SK-N-SH treated with all-trans-retinoic acid at 6 μM for 48 hours (cell line): ENCODE measurements around the gene RASL11B.

Experiments used
- ATAC-seq: fragments of 200-7000 bp; cut with Tn5 transposase; 3 replicates; pipeline ENCODE4 v1.9.1; 2020; ENCODE audit warnings: mild to moderate bottlenecking, moderate library complexity
- ARNTL ChIP-seq: fragments of 450-650 bp; formaldehyde crosslinking; IDR thresholded peaks from 2 replicates; pipeline ENCODE4 v1.5.0; 2020; ENCODE audit warnings: low read depth, mild to moderate bottlenecking, moderate library complexity, borderline replicate concordance
- BACH2 ChIP-seq: fragments of 250-450 bp; sonication (Bioruptor Pico); IDR thresholded peaks from 2 replicates; pipeline ENCODE4 v1.9.0; 2021; ENCODE audit warnings: mild to moderate bottlenecking, borderline replicate concordance
- CREB5 ChIP-seq: fragments of 250-450 bp; sonication (Bioruptor Pico); IDR thresholded peaks from 2 replicates; pipeline ENCODE4 v1.5.1; 2020; ENCODE audit warnings: low read depth, mild to moderate bottlenecking, moderate library complexity
- CSDC2 ChIP-seq: fragments of 250-450 bp; sonication (Bioruptor Pico); IDR thresholded peaks from 2 replicates; pipeline ENCODE4 v1.5.0; 2020; ENCODE audit warnings: mild to moderate bottlenecking, moderate library complexity
- CSRNP3 ChIP-seq: fragments of 250-450 bp; sonication (Bioruptor Pico); IDR thresholded peaks from 2 replicates; pipeline ENCODE4 v1.5.1; 2021; ENCODE audit warnings: mild to moderate bottlenecking, moderate library complexity
- ESRRG ChIP-seq: fragments of 250-450 bp; sonication (Bioruptor Pico); IDR thresholded peaks from 2 replicates; pipeline ENCODE4 v1.6.1; 2021; ENCODE audit warnings: mild to moderate bottlenecking
- GLIS3 ChIP-seq: fragments of 250-450 bp; sonication (Bioruptor Pico); IDR thresholded peaks from 2 replicates; pipeline ENCODE4 v1.5.0; 2020; ENCODE audit warnings: mild to moderate bottlenecking, moderate library complexity
- ISL1 ChIP-seq: fragments of 250-450 bp; sonication (Bioruptor Pico); IDR thresholded peaks from 2 replicates; pipeline ENCODE4 v2.1.2; 2022; ENCODE audit warnings: mild to moderate bottlenecking, moderate library complexity
- OSR1 ChIP-seq: fragments of 250-450 bp; sonication (Bioruptor Pico); IDR thresholded peaks from 2 replicates; pipeline ENCODE4 v1.8.0; 2022; ENCODE audit warnings: moderate library complexity, mild to moderate bottlenecking, inconsistent platforms
- PATZ1 ChIP-seq: fragments of 250-450 bp; sonication (Bioruptor Pico); IDR thresholded peaks from 2 replicates; pipeline ENCODE4 v1.8.0; 2020; ENCODE audit warnings: mild to moderate bottlenecking, moderate library complexity, borderline replicate concordance
- POU6F1 ChIP-seq: fragments of 250-450 bp; sonication (Bioruptor Pico); IDR thresholded peaks from 2 replicates; pipeline ENCODE4 v1.8.0; 2021; ENCODE audit warnings: low read depth, mild to moderate bottlenecking, moderate library complexity, borderline replicate concordance
- PPARA ChIP-seq: fragments of 250-450 bp; sonication (Bioruptor Pico); IDR thresholded peaks from 2 replicates; pipeline ENCODE4 v1.5.0; 2020; ENCODE audit warnings: mild to moderate bottlenecking, borderline replicate concordance
- RARB ChIP-seq: fragments of 250-450 bp; sonication (Bioruptor Pico); IDR thresholded peaks from 2 replicates; pipeline ENCODE4 v1.8.0; 2021; ENCODE audit warnings: mild to moderate bottlenecking, moderate library complexity
- SNAI2 ChIP-seq: fragments of 250-450 bp; sonication (Bioruptor Pico); IDR thresholded peaks from 2 replicates; pipeline ENCODE4 v1.5.0; 2020; ENCODE audit warnings: mild to moderate bottlenecking, moderate library complexity
- TCF4 ChIP-seq: fragments of 250-450 bp; sonication (Bioruptor Pico); IDR thresholded peaks from 2 replicates; pipeline ENCODE4 v1.8.0; 2021; ENCODE audit warnings: mild to moderate bottlenecking, moderate library complexity, borderline replicate concordance
- TOX ChIP-seq: fragments of 250-450 bp; sonication (Bioruptor Pico); IDR thresholded peaks from 2 replicates; pipeline ENCODE4 v1.8.0; 2021; ENCODE audit warnings: mild to moderate bottlenecking, moderate library complexity, borderline replicate concordance
- TSHZ2 ChIP-seq: fragments of 250-450 bp; sonication (Bioruptor Pico); IDR thresholded peaks from 2 replicates; pipeline ENCODE4 v1.5.0; 2020; ENCODE audit warnings: mild to moderate bottlenecking, moderate library complexity
- ZC3H10 ChIP-seq: fragments of 250-450 bp; sonication (Bioruptor Pico); IDR thresholded peaks from 2 replicates; pipeline ENCODE4 v1.5.1; 2021; ENCODE audit warnings: mild to moderate bottlenecking, moderate library complexity
- ZFP3 ChIP-seq: fragments of 250-450 bp; sonication (Bioruptor Pico); IDR thresholded peaks from 2 replicates; pipeline ENCODE4 v1.5.0; 2020; ENCODE audit warnings: mild to moderate bottlenecking, moderate library complexity
- ZFP30 ChIP-seq: fragments of 450-650 bp; formaldehyde crosslinking; IDR thresholded peaks from 2 replicates; pipeline ENCODE4 v1.5.0; 2022; ENCODE audit warnings: mild to moderate bottlenecking, moderate library complexity
- ZNF565 ChIP-seq: fragments of 450-650 bp; formaldehyde crosslinking; conservative IDR thresholded peaks from 2 replicates; pipeline ENCODE4 v1.5.0; 2020; ENCODE audit warnings: low read depth, mild to moderate bottlenecking, moderate library complexity
- ZNF70 ChIP-seq: fragments of 450-650 bp; formaldehyde crosslinking; IDR thresholded peaks from 2 replicates; pipeline ENCODE4 v1.5.0; 2020; ENCODE audit warnings: mild to moderate bottlenecking, moderate library complexity
- ZNF8 ChIP-seq: fragments of 450-650 bp; formaldehyde crosslinking; IDR thresholded peaks from 2 replicates; pipeline ENCODE4 v1.5.0; 2020; ENCODE audit warnings: mild to moderate bottlenecking, moderate library complexity

RASL11B gene

DNA sequence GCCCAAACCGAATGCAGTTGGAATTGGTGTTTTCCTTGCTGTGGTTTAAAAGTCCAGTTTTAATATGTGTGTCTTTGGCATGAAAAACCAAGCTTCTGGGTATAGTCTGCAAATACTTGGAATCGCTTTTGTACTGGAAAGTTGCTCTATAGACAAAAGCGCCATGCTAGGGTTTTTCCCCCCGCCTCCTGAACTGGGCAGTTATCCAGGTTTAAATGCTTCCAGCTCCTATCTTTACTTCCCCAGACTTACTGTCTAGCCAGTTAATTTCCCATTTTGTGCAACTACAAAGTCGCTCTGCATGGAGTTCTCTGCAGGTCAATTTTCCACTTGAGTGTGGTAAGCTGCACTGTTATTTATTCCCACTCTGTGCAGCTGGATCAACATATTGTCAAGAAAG, 2.7 kb downstream of the RASL11B start:
- no peak for TF ChIP-seq GLIS3 (CRISPR knock-in tag)
- TF ChIP-seq POU6F1 (CRISPR knock-in tag) = no peak
- no peak for TF ChIP-seq PPARA
- TF ChIP-seq ZNF70 = no peak
- no peak for TF ChIP-seq CSDC2 (CRISPR knock-in tag)
- TF ChIP-seq ZC3H10 (CRISPR knock-in tag) = no peak
- TF ChIP-seq ISL1 (CRISPR knock-in tag) = peak; percentile 50
- no peak for TF ChIP-seq ZFP30 (CRISPR knock-in tag)
- peak; percentile 76; the same call in 1 of the 2 replicates for TF ChIP-seq ZFP3 (CRISPR knock-in tag)
- no peak for TF ChIP-seq ZNF8 (CRISPR knock-in tag)
- TF ChIP-seq ARNTL (CRISPR knock-in tag) = no peak
- TF ChIP-seq RARB (CRISPR knock-in tag) = no peak
- no peak for TF ChIP-seq ESRRG (CRISPR knock-in tag)
- TF ChIP-seq TOX (CRISPR knock-in tag) = no peak
- TF ChIP-seq SNAI2 (CRISPR knock-in tag) = no peak
- TF ChIP-seq TSHZ2 = no peak
- TF ChIP-seq BACH2 (CRISPR knock-in tag) = no peak
- peak; percentile 6; the same call in 2 of the 3 replicates for ATAC-seq

- no peak for ATAC-seq
- TF ChIP-seq TCF4 (CRISPR knock-in tag) (no peak), RARB (CRISPR knock-in tag) (no peak), CSDC2 (CRISPR knock-in tag) (no peak)
Measured at GRCh38 chr4:52865300-52865699, 3.2 kb downstream of the RASL11B start.

GRCh38 chr4:52866734-52867133, 4.6 kb downstream of the RASL11B start:
- ATAC-seq = no peak
- TF ChIP-seq CSDC2 (CRISPR knock-in tag) (no peak), ZNF70 (peak; percentile 90), ESRRG (CRISPR knock-in tag) (no peak), ZC3H10 (CRISPR knock-in tag) (no peak), SNAI2 (CRISPR knock-in tag) (0 out of 2 replicates have a peak, but pooled peaks have one; percentile 7)

DNA sequence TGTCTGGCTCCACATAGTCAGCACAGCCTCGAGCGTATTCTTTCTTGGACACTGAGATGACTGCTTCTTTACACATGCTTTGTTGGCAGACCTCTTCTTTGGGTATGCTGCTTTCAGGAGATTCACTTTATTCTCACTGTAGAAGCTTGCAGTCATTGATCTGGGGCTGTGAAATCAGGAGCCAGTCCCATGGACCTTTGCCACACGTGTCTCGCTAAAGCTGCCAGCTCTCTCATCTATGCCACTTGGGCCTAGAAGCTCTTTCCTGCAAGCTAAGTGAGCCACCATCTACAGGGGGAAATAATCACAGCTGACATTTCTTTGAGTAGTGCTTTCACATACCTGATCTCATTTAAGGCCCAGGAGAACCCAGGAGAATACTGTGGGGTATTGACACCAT, 5.0 kb downstream of the RASL11B start:
- TF ChIP-seq TOX (CRISPR knock-in tag) = no peak
- TF ChIP-seq BACH2 (CRISPR knock-in tag) = no peak
- TF ChIP-seq RARB (CRISPR knock-in tag) = no peak
- no peak for TF ChIP-seq TCF4 (CRISPR knock-in tag)
- no peak for TF ChIP-seq ZNF8 (CRISPR knock-in tag)
- no peak for TF ChIP-seq PPARA
- no peak for TF ChIP-seq CREB5
- TF ChIP-seq SNAI2 (CRISPR knock-in tag) = no peak
- no peak for TF ChIP-seq ARNTL (CRISPR knock-in tag)
- no peak for TF ChIP-seq OSR1 (CRISPR knock-in tag)
- no peak for TF ChIP-seq CSRNP3 (CRISPR knock-in tag)
- no peak for TF ChIP-seq ZNF70
- TF ChIP-seq TSHZ2 = no peak
- no peak for TF ChIP-seq ZFP3 (CRISPR knock-in tag)
- no peak for TF ChIP-seq ESRRG (CRISPR knock-in tag)
- TF ChIP-seq PATZ1 (CRISPR knock-in tag) = no peak
- no peak for TF ChIP-seq ZNF565 (CRISPR knock-in tag)
- TF ChIP-seq GLIS3 (CRISPR knock-in tag) = no peak
- ATAC-seq = no peak
